Common myeloid progenitor, CD34-positive (primary cell): ENCODE results near the gene TMC3.

Experiments
- CTCF ChIA-PET: fragments of 350-600 bp; sonication (Branson Sonifier 250); formaldehyde crosslinking; loops from one replicate; lab custom pipeline; 2021; ENCODE audit warnings: antibody characterized with exemption; lab: Charles Lee
- POLR2A ChIA-PET: fragments of 350-600 bp; sonication (Branson Sonifier 250); formaldehyde crosslinking; loops from one replicate; lab custom pipeline; 2021; ENCODE audit warnings: antibody characterized with exemption; lab: Charles Lee
- DNase-seq, 3 donors: peaks; one replicate each; pipeline versions ENCODE4 v3.0.0 to v3.0.0-alpha.2; 2013
- H3K27ac ChIP-seq, 2 experiments: 1 replicate in 1 of 2; 2 replicates in 1 of 2; pipeline ENCODE4 v1.7.0; 2013; ENCODE audit warnings: inconsistent platforms in 2 of 2, low read length in 2 of 2, mild to moderate bottlenecking in 2 of 2, low read depth in 1 of 2, moderate library complexity in 1 of 2; ENCODE audit not compliant: severe bottlenecking in 2 of 2, insufficient read depth in 1 of 2, poor library complexity in 1 of 2
- H3K27me3 ChIP-seq, 5 experiments: replicated peaks in 2 of 5; 1 replicate in 3 of 5; 2 replicates in 2 of 5; pipeline versions ENCODE4 v1.6.1 to v1.7.0; 2013; ENCODE audit warnings: low read length in 4 of 5, mild to moderate bottlenecking in 2 of 5, moderate library complexity in 2 of 5, inconsistent platforms in 1 of 5; ENCODE audit not compliant: insufficient read depth in 5 of 5, control insufficient read depth in 4 of 5
- H3K36me3 ChIP-seq, 4 experiments: 1 replicate in 2 of 4; 2 replicates in 2 of 4; pipeline versions ENCODE4 v1.6.1 to v1.7.0; 2013; ENCODE audit warnings: low read length in 3 of 4, control low read depth in 1 of 4, mild to moderate bottlenecking in 1 of 4; ENCODE audit not compliant: control insufficient read depth in 4 of 4, insufficient read depth in 4 of 4
- H3K4me1 ChIP-seq, 4 experiments: 1 replicate in 3 of 4; 2 replicates in 1 of 4; pipeline versions ENCODE4 v1.6.1 to v1.7.1; 2013; ENCODE audit warnings: low read length in 3 of 4, mild to moderate bottlenecking in 3 of 4, control low read depth in 1 of 4, inconsistent platforms in 1 of 4, moderate library complexity in 1 of 4; ENCODE audit not compliant: control insufficient read depth in 4 of 4, insufficient read depth in 4 of 4; ENCODE audit errors: control extremely low read depth in 1 of 4
- H3K4me3 ChIP-seq, 7 experiments: 1 replicate in 4 of 7; 2 replicates in 3 of 7; pipeline versions ENCODE4 v1.5.1 to v1.7.0; 2013; ENCODE audit warnings: mild to moderate bottlenecking in 7 of 7, low read length in 6 of 7, moderate library complexity in 6 of 7, inconsistent platforms in 2 of 7, low read depth in 2 of 7, control low read depth in 1 of 7; ENCODE audit not compliant: insufficient read depth in 4 of 7, control insufficient read depth in 1 of 7; ENCODE audit errors: extremely low read depth in 1 of 7
- H3K9me3 ChIP-seq, 5 experiments: 1 replicate in 4 of 5; 2 replicates in 1 of 5; pipeline versions ENCODE4 v1.6.1 to v1.7.1; 2013; ENCODE audit warnings: low read length in 4 of 5, mild to moderate bottlenecking in 2 of 5, inconsistent platforms in 1 of 5, low read depth in 1 of 5, moderate library complexity in 1 of 5; ENCODE audit not compliant: control insufficient read depth in 4 of 5, insufficient read depth in 2 of 5; ENCODE audit errors: control extremely low read depth in 1 of 5
- WGBS: methylation state at CpG from one replicate; pipeline ENCODE4 v1.1.5; 2013; ENCODE audit not compliant: insufficient coverage; 5-methylcytosine and 5-hydroxymethylcytosine counted together

Gene TMC3

DNA sequence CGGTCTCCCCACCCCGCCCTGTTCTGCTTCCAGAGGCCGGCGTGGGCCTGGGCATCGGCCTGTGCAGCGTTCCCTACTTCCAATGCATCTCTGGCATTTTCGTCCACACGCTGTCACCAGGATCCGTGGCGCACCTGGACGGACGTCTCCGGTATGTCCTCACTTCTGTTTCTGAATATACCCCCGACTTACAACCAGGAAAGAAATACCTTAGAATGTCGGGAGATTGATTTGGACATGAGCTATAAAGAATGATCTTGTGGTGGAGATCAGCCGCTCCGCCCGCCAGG, 91.5 kb downstream of the TMC3 start:
- H3K27ac ChIP-seq, result no peak overlapping the region
- H3K9me3 ChIP-seq, result peaks cover 0 to 7% (median 0%) of the 10 kb centered on the region in 5 experiments
- no peaks in the 10 kb centered on the region for H3K36me3 ChIP-seq
- no peak overlapping the region for H3K4me3 ChIP-seq
- ChIA-PET POLR2A (no interaction called here), CTCF (interaction anchor here (0.8 to 2.5 kb wide), 4 partner anchors 8 to 50 kb away, joined by 3 to 11 read pairs (median 4); no protein-coding TSS in a partner anchor)
- WGBS, result 100% methylated on average over 6 of the region's 18 CpGs
- peaks cover 27 to 35% (median 32%) of the 10 kb centered on the region in 4 experiments for H3K4me1 ChIP-seq
- DNase-seq, result no peak
- no peaks in the 10 kb centered on the region for H3K27me3 ChIP-seq

DNA sequence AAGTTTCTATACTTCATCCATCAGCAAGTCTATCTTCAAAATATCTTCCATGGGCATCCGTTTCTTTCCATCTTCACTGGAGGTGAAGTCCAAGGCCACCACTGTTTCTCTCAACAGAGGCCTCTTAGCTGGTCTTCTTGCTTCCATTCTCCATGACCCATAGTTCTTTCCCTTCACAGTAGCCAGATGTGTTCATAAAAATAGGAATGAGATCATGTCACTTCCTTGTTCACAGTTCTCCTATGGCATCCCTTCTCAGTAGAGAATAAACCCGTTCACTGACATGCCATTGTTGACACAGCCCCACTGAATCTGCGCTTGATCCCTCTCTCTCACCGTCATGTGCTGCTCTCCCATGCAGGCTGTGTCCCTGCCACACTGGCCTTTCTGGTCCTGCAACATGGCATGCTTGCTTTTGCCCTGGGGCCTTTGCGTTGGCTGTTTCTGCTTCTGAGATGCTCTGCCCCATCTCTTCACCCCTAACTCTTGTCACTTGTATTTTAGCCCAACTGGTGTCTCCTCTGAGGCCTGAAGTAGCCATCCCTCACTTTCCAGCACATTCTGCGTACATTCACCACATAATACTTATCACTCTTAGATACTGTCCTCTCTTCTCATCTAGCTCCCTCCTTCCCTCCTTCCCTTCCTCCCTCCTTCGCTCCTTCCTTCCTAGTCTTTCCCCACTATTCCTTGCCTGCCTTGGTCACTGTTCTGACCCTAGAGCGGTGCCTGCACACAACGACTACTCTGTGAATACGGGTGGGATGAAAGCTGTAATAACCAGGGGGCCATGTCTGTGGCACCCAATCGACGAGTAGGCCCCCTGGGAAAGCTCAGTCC, 92.0 kb downstream of the TMC3 start:
- ChIA-PET CTCF (interaction anchor here (0.8 to 2.5 kb wide), 6 partner anchors 10 to 51 kb away, joined by 3 to 10 read pairs (median 4); no protein-coding TSS in a partner anchor), POLR2A (interaction anchor here (1.0 kb wide), 1 partner anchor 12 kb away, joined by 3 read pairs; no protein-coding TSS in a partner anchor)
- H3K4me1 ChIP-seq, result peaks cover 22 to 29% (median 27%) of the 10 kb centered on the region in 4 experiments
- no peak overlapping the region for H3K27ac ChIP-seq
- no peaks in the 10 kb centered on the region for H3K36me3 ChIP-seq
- DNase-seq, result no peak
- no peak overlapping the region for H3K4me3 ChIP-seq
- H3K27me3 ChIP-seq, result no peaks in the 10 kb centered on the region
- 99% methylated on average over 9 of the region's 12 CpGs for WGBS
- H3K9me3 ChIP-seq, result peaks cover 0 to 10% (median 2%) of the 10 kb centered on the region in 5 experiments

GRCh38 chr15:81281456-81281735, 92.6 kb downstream of the TMC3 start:
- 98% methylated on average over 3 of the region's 3 CpGs for WGBS
- Histone ChIP-seq H3K9me3 (peaks cover 0 to 10% (median 2%) of the 10 kb centered on the region in 5 experiments), H3K27ac (no peak overlapping the region), H3K27me3 (no peaks in the 10 kb centered on the region), H3K4me1 (peaks cover 19 to 23% (median 21%) of the 10 kb centered on the region in 4 experiments), H3K36me3 (no peaks in the 10 kb centered on the region), H3K4me3 (no peak overlapping the region)
- ChIA-PET CTCF (interaction anchor here (1.5 to 2.5 kb wide), 6 partner anchors 9 to 118 kb away, joined by 4 to 10 read pairs (median 5); no protein-coding TSS in a partner anchor), POLR2A (interaction anchor here (0.6 to 1.0 kb wide), 2 partner anchors 12 to 13 kb away, joined by 3 read pairs; no protein-coding TSS in a partner anchor)
- DNase-seq, result no peak
